ENCODE measurements around the gene NMS. TPM values are rescaled to one million over a fixed set of nuclear protein-coding genes. Genes with fewer than 3 reads are reported as not detected.

The NMS gene
- total RNA-seq, 5 donors from 2014 or later (not counting 1 experiment from before 2014, with no cell fraction given), result not detected

- H3K36me3 ChIP-seq (ENCODE audit: control insufficient read depth in 2 of 2, extremely low read depth in 1 of 2, insufficient read depth in 1 of 2, low read length in 1 of 2), result no peaks in the 10 kb centered on the region
- H3K27ac ChIP-seq (ENCODE audit: low read length), result no peak overlapping the region
- no peaks in the 10 kb centered on the region for H3K4me1 ChIP-seq (ENCODE audit: control insufficient read depth in 1 of 2, extremely low read depth in 1 of 2, insufficient read depth in 2 of 2, low read length in 2 of 2)
- DNase-seq (no peak), ATAC-seq (replicated peaks in 1 of 4) (no peak)
- H3K4me3 ChIP-seq (ENCODE audit: control insufficient read depth in 1 of 2, extremely low read depth in 1 of 2, low read length in 1 of 2), result no peak overlapping the region
- ChIA-PET POLR2A (no interaction called here), CTCF (no interaction called here)
- Mint-ChIP-seq H3K36me3 (no peaks in the 10 kb centered on the region), H3K4me1 (no peaks in the 10 kb centered on the region), H3K27me3 (peaks cover 6 to 14% of the 10 kb centered on the region in 2 donors), H3K27ac (no peak overlapping the region), H3K4me3 (no peak overlapping the region), H3K9me3 (no peaks in the 10 kb centered on the region)
- H3K27me3 ChIP-seq (replicated peaks in 1 of 2; ENCODE audit: control insufficient read depth in 2 of 2, extremely low read depth in 1 of 2, insufficient read depth in 2 of 2, low read length in 1 of 2), result peaks cover 0 to 14% of the 10 kb centered on the region in 2 experiments
- 61% methylated on average over 2 of the region's 4 CpGs for WGBS (ENCODE audit: insufficient coverage)
- no peaks in the 10 kb centered on the region for H3K9me3 ChIP-seq
Measured at GRCh38 chr2:100482741-100483140, 12.5 kb downstream of the NMS start.

DNA sequence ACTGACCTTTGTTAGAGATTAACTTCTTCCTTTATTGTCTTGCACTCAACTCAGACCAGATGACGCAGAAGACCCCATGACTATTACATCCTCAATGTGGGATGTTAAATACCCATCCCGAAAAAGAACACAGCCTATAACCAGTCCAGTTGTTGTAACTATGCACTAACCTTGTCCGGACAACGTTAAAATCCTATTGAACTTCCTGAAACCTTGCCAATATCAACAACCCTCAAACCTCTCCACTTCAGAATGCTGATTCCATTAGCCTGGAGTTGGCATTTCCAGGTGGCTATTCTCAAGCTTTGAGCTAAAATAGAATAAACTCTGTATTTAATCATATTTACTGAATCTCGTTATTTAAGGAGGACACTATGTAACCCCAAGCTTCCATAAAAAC, 13.6 kb downstream of the NMS start:
- H3K27me3 Mint-ChIP-seq, result peaks cover 3 to 5% of the 10 kb centered on the region in 2 donors
- H3K9me3 ChIP-seq, result no peaks in the 10 kb centered on the region
- POLR2A ChIA-PET, result no interaction called here
- CTCF ChIA-PET, result no interaction called here
- ATAC-seq (replicated peaks in 1 of 4) (no peak), DNase-seq (no peak)
- no peak overlapping the region for H3K27ac ChIP-seq (ENCODE audit: low read length)
- no peak overlapping the region for H3K4me3 Mint-ChIP-seq
- no peaks in the 10 kb centered on the region for H3K4me1 ChIP-seq (ENCODE audit: control insufficient read depth in 1 of 2, extremely low read depth in 1 of 2, insufficient read depth in 2 of 2, low read length in 2 of 2)
- WGBS (ENCODE audit: insufficient coverage), result 90% methylated on average over 4 of the region's 5 CpGs
- no peak overlapping the region for H3K27ac Mint-ChIP-seq
- H3K4me3 ChIP-seq (ENCODE audit: control insufficient read depth in 1 of 2, extremely low read depth in 1 of 2, low read length in 1 of 2), result no peak overlapping the region
- H3K27me3 ChIP-seq (replicated peaks in 1 of 2; ENCODE audit: control insufficient read depth in 2 of 2, extremely low read depth in 1 of 2, insufficient read depth in 2 of 2, low read length in 1 of 2), result peaks cover 0 to 8% of the 10 kb centered on the region in 2 experiments
- H3K9me3 Mint-ChIP-seq, result no peaks in the 10 kb centered on the region
- no peaks in the 10 kb centered on the region for H3K4me1 Mint-ChIP-seq
- no peaks in the 10 kb centered on the region for H3K36me3 ChIP-seq (ENCODE audit: control insufficient read depth in 2 of 2, extremely low read depth in 1 of 2, insufficient read depth in 1 of 2, low read length in 1 of 2)
- no peaks in the 10 kb centered on the region for H3K36me3 Mint-ChIP-seq

- Mint-ChIP-seq H3K4me1 (no peaks in the 10 kb centered on the region), H3K36me3 (no peaks in the 10 kb centered on the region), H3K4me3 (no peak overlapping the region), H3K27ac (no peak overlapping the region), H3K27me3 (peaks cover 3 to 5% of the 10 kb centered on the region in 2 donors), H3K9me3 (no peaks in the 10 kb centered on the region)
- Histone ChIP-seq H3K4me1 (ENCODE audit: control insufficient read depth in 1 of 2, extremely low read depth in 1 of 2, insufficient read depth in 2 of 2, low read length in 2 of 2) (no peaks in the 10 kb centered on the region), H3K36me3 (ENCODE audit: control insufficient read depth in 2 of 2, extremely low read depth in 1 of 2, insufficient read depth in 1 of 2, low read length in 1 of 2) (no peaks in the 10 kb centered on the region), H3K27me3 (replicated peaks in 1 of 2; ENCODE audit: control insufficient read depth in 2 of 2, extremely low read depth in 1 of 2, insufficient read depth in 2 of 2, low read length in 1 of 2) (peaks cover 0 to 7% of the 10 kb centered on the region in 2 experiments), H3K4me3 (ENCODE audit: control insufficient read depth in 1 of 2, extremely low read depth in 1 of 2, low read length in 1 of 2) (no peak overlapping the region), H3K27ac (ENCODE audit: low read length) (no peak overlapping the region), H3K9me3 (no peaks in the 10 kb centered on the region)
- CTCF ChIA-PET, result no interaction called here
- 100% methylated on average over 3 of the region's 5 CpGs for WGBS (ENCODE audit: insufficient coverage)
- DNase-seq (no peak), ATAC-seq (replicated peaks in 1 of 4) (no peak)
- POLR2A ChIA-PET, result no interaction called here
Measured at GRCh38 chr2:100484390-100484789, 14.1 kb downstream of the NMS start.

GRCh38 chr2:100485396-100485795, 15.1 kb downstream of the NMS start:
- no peak overlapping the region for H3K4me3 ChIP-seq (ENCODE audit: control insufficient read depth in 1 of 2, extremely low read depth in 1 of 2, low read length in 1 of 2)
- ATAC-seq (replicated peaks in 1 of 4), result no peak
- no peaks in the 10 kb centered on the region for H3K4me1 Mint-ChIP-seq
- no peak for DNase-seq
- no peaks in the 10 kb centered on the region for H3K36me3 Mint-ChIP-seq
- no peaks in the 10 kb centered on the region for H3K9me3 Mint-ChIP-seq
- no peak overlapping the region for H3K27ac Mint-ChIP-seq
- ChIA-PET POLR2A (no interaction called here), CTCF (no interaction called here)
- WGBS (ENCODE audit: insufficient coverage), result no CpG with 5 or more reads among the region's 2 CpGs
- peaks cover 0 to 6% of the 10 kb centered on the region in 2 experiments for H3K27me3 ChIP-seq (replicated peaks in 1 of 2; ENCODE audit: control insufficient read depth in 2 of 2, extremely low read depth in 1 of 2, insufficient read depth in 2 of 2, low read length in 1 of 2)
- no peaks in the 10 kb centered on the region for H3K4me1 ChIP-seq (ENCODE audit: control insufficient read depth in 1 of 2, extremely low read depth in 1 of 2, insufficient read depth in 2 of 2, low read length in 2 of 2)
- peaks cover 3 to 5% of the 10 kb centered on the region in 2 donors for H3K27me3 Mint-ChIP-seq
- no peaks in the 10 kb centered on the region for H3K36me3 ChIP-seq (ENCODE audit: control insufficient read depth in 2 of 2, extremely low read depth in 1 of 2, insufficient read depth in 1 of 2, low read length in 1 of 2)
- no peaks in the 10 kb centered on the region for H3K9me3 ChIP-seq
- no peak overlapping the region for H3K27ac ChIP-seq (ENCODE audit: low read length)
- H3K4me3 Mint-ChIP-seq, result no peak overlapping the region

- DNase-seq, result no peak
- POLR2A ChIA-PET, result no interaction called here
- no peak for ATAC-seq (replicated peaks in 1 of 4)
Measured at GRCh38 chr2:100494712-100495111, 24.4 kb downstream of the NMS start.

GRCh38 chr2:100502782-100503181, 32.5 kb downstream of the NMS start:
- peaks cover 20 to 24% of the 10 kb centered on the region in 2 donors for H3K27me3 Mint-ChIP-seq
- H3K9me3 ChIP-seq, result no peaks in the 10 kb centered on the region
- H3K27ac Mint-ChIP-seq, result no peak overlapping the region
- H3K36me3 Mint-ChIP-seq, result no peaks in the 10 kb centered on the region
- no peak overlapping the region for H3K4me3 ChIP-seq (ENCODE audit: control insufficient read depth in 1 of 2, extremely low read depth in 1 of 2, low read length in 1 of 2)
- no peak for DNase-seq
- H3K9me3 Mint-ChIP-seq, result peaks cover 12 to 36% (median 24%) of the 10 kb centered on the region in 3 donors
- H3K36me3 ChIP-seq (ENCODE audit: control insufficient read depth in 2 of 2, extremely low read depth in 1 of 2, insufficient read depth in 1 of 2, low read length in 1 of 2), result no peaks in the 10 kb centered on the region
- H3K27me3 ChIP-seq (replicated peaks in 1 of 2; ENCODE audit: control insufficient read depth in 2 of 2, extremely low read depth in 1 of 2, insufficient read depth in 2 of 2, low read length in 1 of 2), result peaks cover 0 to 3% of the 10 kb centered on the region in 2 experiments
- no peak overlapping the region for H3K4me3 Mint-ChIP-seq
- H3K4me1 ChIP-seq (ENCODE audit: control insufficient read depth in 1 of 2, extremely low read depth in 1 of 2, insufficient read depth in 2 of 2, low read length in 2 of 2), result no peaks in the 10 kb centered on the region
- ATAC-seq (replicated peaks in 1 of 4), result no peak
- no CpG with 5 or more reads among the region's 2 CpGs for WGBS (ENCODE audit: insufficient coverage)
- no peaks in the 10 kb centered on the region for H3K4me1 Mint-ChIP-seq
- CTCF ChIA-PET, result no interaction called here
- POLR2A ChIA-PET, result no interaction called here
- H3K27ac ChIP-seq (ENCODE audit: low read length), result no peak overlapping the region

More at GRCh38 chr2:100494712-100495111, 24.4 kb downstream of the NMS start:
- Mint-ChIP-seq H3K27me3 (peaks cover 18 to 20% of the 10 kb centered on the region in 2 donors), H3K4me3 (no peak overlapping the region), H3K27ac (no peak overlapping the region), H3K36me3 (no peaks in the 10 kb centered on the region), H3K9me3 (peaks cover 0 to 4% (median 0%) of the 10 kb centered on the region in 3 donors), H3K4me1 (no peaks in the 10 kb centered on the region)
- H3K36me3 ChIP-seq (ENCODE audit: control insufficient read depth in 2 of 2, extremely low read depth in 1 of 2, insufficient read depth in 1 of 2, low read length in 1 of 2), result no peaks in the 10 kb centered on the region
- no peak overlapping the region for H3K27ac ChIP-seq (ENCODE audit: low read length)
- no peaks in the 10 kb centered on the region for H3K9me3 ChIP-seq
- peaks cover 0 to 8% of the 10 kb centered on the region in 2 experiments for H3K27me3 ChIP-seq (replicated peaks in 1 of 2; ENCODE audit: control insufficient read depth in 2 of 2, extremely low read depth in 1 of 2, insufficient read depth in 2 of 2, low read length in 1 of 2)
- 92% methylated on average over 3 of the region's 6 CpGs for WGBS (ENCODE audit: insufficient coverage)
- no peak overlapping the region for H3K4me3 ChIP-seq (ENCODE audit: control insufficient read depth in 1 of 2, extremely low read depth in 1 of 2, low read length in 1 of 2)
- CTCF ChIA-PET, result interaction anchor here in 1 of 2 donors (0.6 kb wide), 1 partner anchor 105 kb away, joined by 5 read pairs; no protein-coding TSS in a partner anchor
- no peaks in the 10 kb centered on the region for H3K4me1 ChIP-seq (ENCODE audit: control insufficient read depth in 1 of 2, extremely low read depth in 1 of 2, insufficient read depth in 2 of 2, low read length in 2 of 2)

DNA sequence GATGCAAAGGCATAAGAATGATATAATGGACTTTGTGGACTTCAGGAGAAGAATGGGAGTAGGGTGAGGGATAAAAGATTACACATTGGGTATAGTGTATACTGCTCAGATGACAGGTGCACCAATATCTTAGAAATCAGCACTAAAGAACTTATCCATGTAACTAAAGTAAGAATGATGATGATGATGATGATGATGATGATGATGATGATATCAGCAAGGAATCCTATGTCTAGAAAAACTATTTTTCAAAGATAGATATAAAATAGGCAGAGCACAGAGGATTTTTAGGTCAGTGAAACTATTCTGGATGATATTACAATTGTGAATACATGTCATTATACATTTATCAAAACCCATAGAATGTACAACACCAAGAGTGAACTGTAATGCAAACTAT, 34.3 kb downstream of the NMS start:
- POLR2A ChIA-PET, result no interaction called here

More for the DNA sequence above, 34.3 kb downstream of the NMS start:
- DNase-seq, result no peak
- H3K4me3 Mint-ChIP-seq, result no peak overlapping the region
- H3K36me3 Mint-ChIP-seq, result no peaks in the 10 kb centered on the region
- no peaks in the 10 kb centered on the region for H3K36me3 ChIP-seq (ENCODE audit: control insufficient read depth in 2 of 2, extremely low read depth in 1 of 2, insufficient read depth in 1 of 2, low read length in 1 of 2)
- CTCF ChIA-PET, result no interaction called here
- no peak overlapping the region for H3K27ac Mint-ChIP-seq
- no peak overlapping the region for H3K4me3 ChIP-seq (ENCODE audit: control insufficient read depth in 1 of 2, extremely low read depth in 1 of 2, low read length in 1 of 2)
- no peaks in the 10 kb centered on the region for H3K4me1 ChIP-seq (ENCODE audit: control insufficient read depth in 1 of 2, extremely low read depth in 1 of 2, insufficient read depth in 2 of 2, low read length in 2 of 2)
- ATAC-seq (replicated peaks in 1 of 4), result no peak
- no peaks in the 10 kb centered on the region for H3K9me3 ChIP-seq
- H3K4me1 Mint-ChIP-seq, result no peaks in the 10 kb centered on the region
- peaks cover 12 to 41% (median 32%) of the 10 kb centered on the region in 3 donors for H3K9me3 Mint-ChIP-seq
- H3K27me3 ChIP-seq (replicated peaks in 1 of 2; ENCODE audit: control insufficient read depth in 2 of 2, extremely low read depth in 1 of 2, insufficient read depth in 2 of 2, low read length in 1 of 2), result peaks cover 0 to 3% of the 10 kb centered on the region in 2 experiments
- no peak overlapping the region for H3K27ac ChIP-seq (ENCODE audit: low read length)
- H3K27me3 Mint-ChIP-seq, result peaks cover 21 to 25% of the 10 kb centered on the region in 2 donors

Measured in T-cell (primary cell).